Skeletal muscle satellite cell (primary cell): Measurements from ENCODE around the gene RNF213.

Experiments
- H3K27me3 ChIP-seq: 2 replicates; pipeline ENCODE4 v1.7.0; 2013; ENCODE audit warnings: low read length; ENCODE audit not compliant: control insufficient read depth, insufficient read depth
- H3K36me3 ChIP-seq: 2 replicates; pipeline ENCODE4 v1.7.0; 2013; ENCODE audit warnings: mild to moderate bottlenecking, control low read depth, low read length; ENCODE audit not compliant: insufficient read depth
- H3K4me1 ChIP-seq: 2 replicates; pipeline ENCODE4 v1.7.0; 2013; ENCODE audit warnings: low read length; ENCODE audit not compliant: control insufficient read depth, insufficient read depth
- H3K4me2 ChIP-seq: 2 replicates; pipeline ENCODE4 v1.7.0; 2013; ENCODE audit warnings: mild to moderate bottlenecking, low read length
- H3K4me3 ChIP-seq: 2 replicates; pipeline ENCODE4 v1.7.0; 2013; ENCODE audit warnings: low read length
- H3K9ac ChIP-seq: 2 replicates; pipeline ENCODE4 v1.7.0; 2013; ENCODE audit warnings: mild to moderate bottlenecking, low read depth, low read length, moderate library complexity
- H3K9me3 ChIP-seq: replicated peaks from 2 replicates; pipeline ENCODE4 v1.7.0; 2013; ENCODE audit warnings: mild to moderate bottlenecking, control low read depth, low read length

RNF213 gene

GRCh38 chr17:80331820-80332219, 71.2 kb downstream of the RNF213 start:
- Histone ChIP-seq H3K27me3 (no peaks in the 10 kb centered on the region), H3K36me3 (peaks cover 73% of the 10 kb centered on the region), H3K9me3 (no peaks in the 10 kb centered on the region), H3K4me3 (no peak overlapping the region), H3K4me2 (no peak overlapping the region), H3K9ac (no peak overlapping the region), H3K4me1 (no peaks in the 10 kb centered on the region)

GRCh38 chr17:80337195-80337895, 76.7 kb downstream of the RNF213 start:
- Histone ChIP-seq H3K36me3 (peaks cover 63% of the 10 kb centered on the region), H3K4me2 (no peak overlapping the region), H3K9me3 (no peaks in the 10 kb centered on the region), H3K4me3 (no peak overlapping the region), H3K27me3 (no peaks in the 10 kb centered on the region), H3K9ac (no peak overlapping the region), H3K4me1 (no peaks in the 10 kb centered on the region)

DNA sequence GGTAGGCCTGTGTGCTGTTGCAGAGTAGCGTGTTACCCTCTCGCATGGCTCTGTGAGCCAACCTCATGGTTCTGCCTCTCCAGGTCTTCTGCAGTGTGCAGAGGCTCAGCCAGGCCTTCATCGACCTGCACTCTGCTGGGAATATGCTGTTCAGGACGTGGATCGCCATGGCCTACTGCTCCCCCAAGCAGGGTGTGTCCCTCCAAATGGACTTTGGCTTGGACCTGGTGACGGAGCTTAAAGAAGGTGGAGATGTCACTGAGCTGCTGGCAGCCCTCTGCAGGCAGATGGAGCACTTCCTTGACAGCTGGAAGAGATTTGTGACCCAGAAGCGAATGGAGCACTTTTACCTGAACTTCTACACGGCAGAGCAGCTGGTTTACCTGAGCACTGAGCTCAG, 78.5 kb downstream of the RNF213 start:
- no peak overlapping the region for H3K4me3 ChIP-seq
- H3K9ac ChIP-seq: no peak overlapping the region
- no peaks in the 10 kb centered on the region for H3K27me3 ChIP-seq
- H3K4me2 ChIP-seq: no peak overlapping the region
- no peaks in the 10 kb centered on the region for H3K9me3 ChIP-seq
- peaks cover 63% of the 10 kb centered on the region for H3K36me3 ChIP-seq
- no peaks in the 10 kb centered on the region for H3K4me1 ChIP-seq

- Histone ChIP-seq H3K4me2 (no peak overlapping the region), H3K4me1 (no peaks in the 10 kb centered on the region), H3K9ac (no peak overlapping the region), H3K36me3 (peaks cover 66% of the 10 kb centered on the region), H3K4me3 (no peak overlapping the region), H3K27me3 (no peaks in the 10 kb centered on the region), H3K9me3 (no peaks in the 10 kb centered on the region)
Observed at GRCh38 chr17:80339731-80340456, 79.2 kb downstream of the RNF213 start.

DNA sequence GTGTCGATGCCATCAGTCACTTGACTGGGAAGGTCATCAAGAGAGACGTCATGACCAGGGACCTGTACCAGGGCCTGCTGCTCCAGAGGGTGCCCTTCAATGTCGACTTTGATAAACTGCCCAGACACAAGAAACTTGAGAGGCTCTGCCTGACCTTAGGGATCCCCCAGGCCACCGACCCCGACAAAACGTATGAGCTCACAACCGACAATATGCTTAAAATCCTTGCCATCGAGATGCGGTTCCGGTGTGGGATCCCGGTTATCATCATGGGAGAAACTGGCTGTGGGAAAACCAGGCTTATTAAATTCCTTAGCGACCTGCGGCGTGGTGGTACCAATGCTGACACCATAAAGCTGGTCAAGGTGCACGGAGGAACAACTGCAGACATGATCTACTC, 84.7 kb downstream of the RNF213 start:
- H3K9me3 ChIP-seq: no peaks in the 10 kb centered on the region
- peaks cover 77% of the 10 kb centered on the region for H3K36me3 ChIP-seq
- no peak overlapping the region for H3K4me2 ChIP-seq
- no peaks in the 10 kb centered on the region for H3K27me3 ChIP-seq
- no peak overlapping the region for H3K4me3 ChIP-seq
- H3K9ac ChIP-seq: no peak overlapping the region
- H3K4me1 ChIP-seq: peaks cover 4% of the 10 kb centered on the region

DNA sequence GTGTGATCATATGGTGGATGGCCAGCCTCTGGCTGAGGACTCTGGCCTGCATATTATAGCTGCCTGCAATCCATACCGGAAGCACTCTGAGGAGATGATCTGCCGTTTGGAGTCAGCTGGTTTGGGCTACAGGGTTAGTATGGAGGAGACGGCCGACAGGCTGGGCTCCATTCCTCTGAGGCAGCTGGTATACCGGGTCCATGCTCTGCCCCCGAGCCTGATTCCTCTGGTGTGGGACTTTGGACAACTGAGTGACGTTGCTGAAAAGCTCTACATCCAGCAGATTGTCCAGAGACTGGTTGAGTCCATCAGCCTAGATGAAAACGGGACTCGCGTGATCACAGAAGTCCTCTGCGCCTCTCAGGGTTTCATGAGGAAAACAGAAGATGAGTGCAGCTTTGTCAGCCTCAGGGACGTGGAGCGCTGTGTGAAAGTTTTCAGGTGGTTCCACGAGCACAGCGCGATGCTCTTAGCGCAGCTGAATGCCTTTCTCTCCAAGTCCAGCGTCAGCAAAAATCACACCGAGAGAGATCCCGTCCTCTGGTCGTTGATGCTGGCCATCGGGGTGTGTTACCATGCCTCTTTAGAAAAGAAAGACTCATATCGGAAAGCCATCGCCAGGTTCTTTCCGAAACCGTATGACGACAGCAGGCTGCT, 85.3 kb downstream of the RNF213 start:
- Histone ChIP-seq H3K4me1 (peaks cover 4% of the 10 kb centered on the region), H3K36me3 (peaks cover 81% of the 10 kb centered on the region), H3K4me2 (no peak overlapping the region), H3K27me3 (no peaks in the 10 kb centered on the region), H3K9ac (no peak overlapping the region), H3K9me3 (no peaks in the 10 kb centered on the region), H3K4me3 (no peak overlapping the region)

- H3K36me3 ChIP-seq: peaks cover 83% of the 10 kb centered on the region
- H3K9me3 ChIP-seq: no peaks in the 10 kb centered on the region
- H3K27me3 ChIP-seq: no peaks in the 10 kb centered on the region
- H3K4me1 ChIP-seq: peaks cover 4% of the 10 kb centered on the region
- H3K4me2 ChIP-seq: no peak overlapping the region
- no peak overlapping the region for H3K4me3 ChIP-seq
- H3K9ac ChIP-seq: no peak overlapping the region
Observed at GRCh38 chr17:80346498-80347275, 86.0 kb downstream of the RNF213 start.

GRCh38 chr17:80347536-80347935, 86.9 kb downstream of the RNF213 start:
- peaks cover 86% of the 10 kb centered on the region for H3K36me3 ChIP-seq
- H3K4me1 ChIP-seq: peaks cover 4% of the 10 kb centered on the region
- no peak overlapping the region for H3K9ac ChIP-seq
- no peaks in the 10 kb centered on the region for H3K9me3 ChIP-seq
- H3K4me3 ChIP-seq: no peak overlapping the region
- H3K27me3 ChIP-seq: no peaks in the 10 kb centered on the region
- no peak overlapping the region for H3K4me2 ChIP-seq

GRCh38 chr17:80347948-80348351, 87.3 kb downstream of the RNF213 start:
- Histone ChIP-seq H3K4me3 (no peak overlapping the region), H3K9me3 (no peaks in the 10 kb centered on the region), H3K4me2 (no peak overlapping the region), H3K4me1 (peaks cover 4% of the 10 kb centered on the region), H3K27me3 (no peaks in the 10 kb centered on the region), H3K36me3 (peaks cover 88% of the 10 kb centered on the region), H3K9ac (no peak overlapping the region)

DNA sequence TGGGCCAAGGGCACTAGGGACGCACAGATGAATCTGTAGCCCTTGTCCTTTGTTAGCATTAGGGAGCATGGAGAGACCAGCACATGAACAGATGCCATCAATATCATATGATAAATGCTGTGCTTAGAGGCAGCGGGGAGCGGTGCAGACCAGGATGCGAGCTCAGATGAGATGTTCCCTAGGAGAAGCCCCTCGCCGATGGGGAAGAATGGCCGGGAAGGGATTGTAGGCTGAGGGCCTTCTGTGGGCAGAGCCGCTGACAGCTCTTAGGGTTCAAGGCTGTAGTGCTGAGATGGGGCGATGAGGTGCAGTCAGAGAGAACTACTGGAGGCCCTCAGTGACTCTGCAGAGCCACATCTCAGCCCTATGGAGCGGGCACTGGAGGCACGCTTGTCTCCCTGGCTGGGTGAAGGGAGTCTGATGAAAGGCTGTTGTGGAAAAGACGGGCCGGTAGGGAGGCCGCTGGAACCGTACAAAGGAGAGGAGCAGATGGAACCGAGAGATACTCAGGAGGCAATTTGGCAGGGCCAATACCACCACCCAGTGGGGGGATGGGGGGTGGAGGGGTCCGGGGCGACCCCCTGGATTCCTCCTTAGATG, 88.0 kb downstream of the RNF213 start:
- Histone ChIP-seq H3K36me3 (peaks cover 88% of the 10 kb centered on the region), H3K9me3 (no peaks in the 10 kb centered on the region), H3K9ac (no peak overlapping the region), H3K4me2 (no peak overlapping the region), H3K4me1 (peaks cover 4% of the 10 kb centered on the region), H3K4me3 (no peak overlapping the region), H3K27me3 (no peaks in the 10 kb centered on the region)

GRCh38 chr17:80349151-80349651, 88.5 kb downstream of the RNF213 start:
- Histone ChIP-seq H3K4me2 (no peak overlapping the region), H3K27me3 (no peaks in the 10 kb centered on the region), H3K9ac (no peak overlapping the region), H3K4me3 (no peak overlapping the region), H3K36me3 (peaks cover 91% of the 10 kb centered on the region), H3K4me1 (peaks cover 4% of the 10 kb centered on the region), H3K9me3 (no peaks in the 10 kb centered on the region)
